ENCODE measurements around the gene SLC4A4. TPM values are rescaled to one million over a fixed set of nuclear protein-coding genes. Genes with fewer than 3 reads are reported as not detected.

The SLC4A4 gene
- total RNA-seq, result 1 to 10 TPM; 1.2 to 1.3 TPM

DNA sequence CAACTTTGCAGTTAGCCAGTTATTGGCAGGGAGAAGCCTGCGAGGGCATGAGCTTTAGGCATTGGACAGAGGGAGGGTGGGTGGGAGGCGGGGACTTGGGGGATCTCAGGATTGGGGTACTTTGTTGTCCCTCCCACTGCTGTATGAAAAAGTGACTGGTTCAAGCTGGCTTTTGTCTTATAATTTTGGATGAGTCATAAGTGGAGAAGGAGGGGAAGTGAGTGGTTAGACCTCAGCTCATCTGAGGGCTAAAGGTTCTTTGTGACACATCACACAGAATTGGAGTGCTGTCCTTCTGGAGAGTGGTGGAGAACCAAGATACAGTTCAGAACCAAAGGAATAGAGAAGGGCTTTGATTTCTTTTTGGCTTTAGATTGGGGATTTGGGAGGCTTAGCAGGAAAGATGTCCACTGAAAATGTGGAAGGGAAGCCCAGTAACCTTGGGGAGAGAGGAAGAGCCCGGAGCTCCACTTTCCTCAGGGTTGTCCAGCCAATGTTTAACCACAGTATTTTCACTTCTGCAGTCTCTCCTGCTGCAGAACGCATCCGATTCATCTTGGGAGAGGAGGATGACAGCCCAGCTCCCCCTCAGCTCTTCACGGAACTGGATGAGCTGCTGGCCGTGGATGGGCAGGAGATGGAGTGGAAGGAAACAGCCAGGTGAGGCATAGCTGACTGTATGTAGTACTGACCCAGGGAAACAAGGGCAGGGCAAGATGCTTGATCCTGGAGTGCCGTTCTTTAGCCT is at the start of gene SLC4A4:
TSS of gene SLC4A4 (plus strand) at position 175 of the 748 bp plus-strand sequence.
- ChIA-PET CTCF (no interaction called here), POLR2A (interaction anchor here (0.7 kb wide), 2 partner anchors 151 to 158 kb away, joined by 3 read pairs; no protein-coding TSS in a partner anchor)

DNA sequence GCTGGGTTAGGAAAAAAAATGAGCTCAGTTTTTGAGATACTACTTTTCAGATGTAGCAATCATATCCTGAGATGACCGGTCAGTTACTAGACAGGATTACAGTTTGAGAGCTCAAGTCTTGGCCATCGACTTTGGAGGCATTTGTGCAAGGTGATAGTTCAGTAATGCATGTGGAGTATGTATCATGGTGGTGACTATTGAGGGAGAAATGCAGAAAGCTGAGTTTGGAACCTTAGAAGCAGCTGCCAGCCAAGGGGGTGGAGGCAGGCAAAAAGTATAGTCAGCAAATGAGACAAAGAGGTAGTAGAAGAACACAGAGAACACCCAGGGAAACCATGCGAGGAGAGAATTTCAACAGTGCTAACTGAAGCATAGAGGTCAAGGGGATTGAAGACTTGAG is 48.7 kb upstream of the SLC4A4 start:
- CTCF ChIA-PET, result no interaction called here
- POLR2A ChIA-PET, result no interaction called here

DNA sequence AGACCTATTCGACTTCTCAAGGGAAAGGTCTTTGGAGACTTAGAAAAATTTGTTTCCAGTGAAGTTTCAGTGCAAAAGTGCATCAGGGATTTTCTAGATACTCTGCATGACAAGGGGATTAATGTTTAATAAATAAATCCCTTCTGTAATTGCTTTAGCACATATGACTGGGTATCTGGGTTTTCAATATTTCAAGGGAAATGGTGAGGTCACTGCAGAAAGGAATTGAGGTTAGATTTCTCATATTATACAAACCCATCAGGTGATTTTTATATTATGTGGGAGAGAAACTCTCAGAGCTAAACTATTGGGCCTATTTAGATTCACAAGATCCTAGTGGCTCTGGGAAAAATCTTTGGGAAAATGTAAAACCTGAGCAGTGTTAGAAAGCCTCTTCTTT is 48.3 kb upstream of the SLC4A4 start:
- ChIA-PET POLR2A (no interaction called here), CTCF (no interaction called here)

DNA sequence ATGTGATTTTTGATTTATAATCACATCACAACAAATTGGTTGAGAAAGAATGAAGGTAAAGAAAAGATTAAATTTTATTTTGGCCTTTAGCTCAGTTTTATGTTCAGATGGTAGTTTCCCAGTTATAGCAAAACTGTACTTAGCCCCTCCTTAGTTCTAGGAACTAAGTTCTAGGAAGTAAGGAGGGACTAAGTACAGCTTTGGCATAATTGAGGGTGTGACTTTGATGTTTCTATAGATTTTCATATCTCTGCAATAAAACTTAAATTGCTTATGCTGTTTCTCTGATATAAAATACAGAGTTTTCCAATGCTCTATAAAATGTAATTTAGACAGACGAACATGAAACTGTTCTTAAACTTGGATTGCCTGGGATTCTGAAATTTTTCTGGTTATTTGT is 46.6 kb upstream of the SLC4A4 start:
- CTCF ChIA-PET, result no interaction called here
- POLR2A ChIA-PET, result no interaction called here

DNA sequence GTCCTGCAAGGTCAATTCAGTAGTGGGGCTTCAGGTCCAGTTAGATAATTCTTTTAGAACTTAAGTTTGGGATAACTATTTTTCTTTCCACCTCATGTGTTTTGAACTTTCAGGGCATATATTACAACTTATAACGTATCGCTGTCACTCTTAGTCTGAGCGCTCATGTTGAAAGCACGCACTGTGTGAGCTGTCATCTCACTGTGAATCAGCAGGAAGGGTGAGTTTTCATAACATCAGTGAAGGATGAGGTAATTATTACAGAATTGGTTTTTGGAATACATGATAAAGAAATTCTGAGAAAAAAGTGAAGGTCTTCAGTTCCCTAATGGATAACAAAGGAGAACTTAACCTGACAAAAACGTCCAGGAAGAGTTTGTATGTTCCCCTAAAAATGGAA is 45.1 kb upstream of the SLC4A4 start:
- ChIA-PET POLR2A (no interaction called here), CTCF (no interaction called here)

DNA sequence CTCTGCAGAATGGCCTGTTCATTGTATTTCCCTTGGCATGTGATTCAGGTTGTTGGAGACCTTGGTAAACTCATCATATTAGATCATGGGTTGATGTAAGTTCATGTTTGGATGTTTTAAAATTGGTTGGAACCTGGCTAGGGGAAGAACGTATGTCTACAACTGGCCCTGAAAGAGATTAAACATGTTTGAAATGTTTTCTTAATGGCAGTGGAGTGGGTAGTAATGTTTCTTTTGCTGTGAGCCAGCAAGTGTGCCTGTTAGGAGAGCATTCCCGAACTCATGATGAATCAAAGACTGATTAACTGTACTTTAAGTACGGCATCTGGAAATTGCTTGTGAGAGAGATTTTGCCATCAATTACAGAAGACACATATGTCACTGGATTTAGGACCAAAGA is 44.5 kb upstream of the SLC4A4 start:
- CTCF ChIA-PET, result no interaction called here
- POLR2A ChIA-PET, result no interaction called here

DNA sequence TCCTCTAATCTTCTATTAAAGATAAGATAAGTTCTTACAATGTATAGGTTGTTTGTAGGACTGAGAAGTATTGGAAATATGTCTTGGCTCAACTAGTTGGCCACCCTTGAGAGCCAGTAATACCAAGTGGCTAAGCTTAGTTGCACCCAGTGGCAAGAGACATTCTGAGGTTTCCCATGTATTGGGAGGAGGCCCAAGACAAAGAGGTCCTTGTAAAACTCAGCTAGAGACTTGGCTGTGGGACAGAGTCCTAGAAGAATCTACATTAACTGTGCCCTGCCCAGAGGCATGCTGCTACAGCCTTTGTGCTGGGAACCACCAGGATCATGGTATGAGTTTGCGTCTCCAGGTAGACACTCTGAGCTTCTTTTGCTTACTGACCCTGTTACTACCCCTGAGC is 41.9 kb upstream of the SLC4A4 start:
- POLR2A ChIA-PET, result no interaction called here
- CTCF ChIA-PET, result no interaction called here

DNA sequence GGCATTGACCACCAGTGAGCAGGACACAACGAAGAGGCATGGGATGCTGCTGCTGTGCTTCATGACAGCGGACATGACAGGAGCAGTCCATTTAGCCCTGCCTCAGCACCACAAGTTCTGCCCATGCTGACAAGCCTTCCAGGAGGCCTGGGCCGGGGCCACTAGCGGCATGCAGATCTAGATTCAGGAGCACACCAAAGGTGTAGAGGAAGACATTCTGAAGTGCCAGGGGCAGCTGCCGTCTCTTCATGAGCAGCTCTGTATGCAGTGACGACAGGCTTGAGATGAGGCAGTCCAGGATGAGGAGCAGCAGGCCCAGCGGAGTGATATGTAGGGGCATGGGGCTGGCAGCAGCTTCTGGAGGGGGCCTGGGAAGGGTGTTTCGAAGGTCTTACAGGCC is 38.5 kb upstream of the SLC4A4 start:
- ChIA-PET CTCF (no interaction called here), POLR2A (no interaction called here)

DNA sequence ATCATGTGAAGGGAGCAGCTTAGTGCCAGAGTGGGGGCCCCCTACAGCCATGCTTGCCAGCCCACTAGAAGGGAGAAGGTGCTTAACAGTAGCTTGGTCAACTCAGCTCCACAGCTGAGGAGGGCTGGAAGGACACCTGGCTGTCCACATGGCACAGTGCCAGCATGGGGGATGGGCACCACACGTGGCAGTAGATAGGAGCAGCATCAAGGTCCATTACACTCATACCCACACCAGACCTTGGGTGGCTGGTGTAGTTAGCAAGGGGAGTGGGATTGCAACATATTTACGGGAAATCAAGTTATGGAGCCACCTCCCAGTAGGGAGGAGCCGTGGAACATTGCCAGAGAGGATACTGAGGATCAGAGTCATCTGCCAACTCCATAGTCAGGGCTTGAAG is 37.9 kb upstream of the SLC4A4 start:
- ChIA-PET CTCF (no interaction called here), POLR2A (no interaction called here)

DNA sequence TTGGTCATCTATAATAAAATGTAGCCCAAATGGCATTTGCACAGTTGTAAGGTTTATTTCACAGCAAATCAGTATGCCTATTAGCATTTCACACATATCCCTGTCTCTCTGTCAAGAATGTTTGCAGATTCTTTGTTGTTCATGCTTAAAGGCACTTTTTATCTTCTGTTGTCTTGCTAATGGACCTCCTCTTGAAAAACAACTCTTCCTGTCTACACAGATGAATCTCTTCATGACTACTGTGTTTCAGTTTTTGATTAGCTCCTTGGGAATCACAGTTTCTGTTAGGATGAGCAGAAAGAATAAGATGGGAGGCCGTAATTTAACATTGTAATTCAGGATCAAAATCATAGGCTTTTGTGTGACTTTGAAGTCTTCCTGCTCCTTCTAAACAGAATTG is 35.5 kb upstream of the SLC4A4 start:
- POLR2A ChIA-PET, result no interaction called here
- CTCF ChIA-PET, result no interaction called here

DNA sequence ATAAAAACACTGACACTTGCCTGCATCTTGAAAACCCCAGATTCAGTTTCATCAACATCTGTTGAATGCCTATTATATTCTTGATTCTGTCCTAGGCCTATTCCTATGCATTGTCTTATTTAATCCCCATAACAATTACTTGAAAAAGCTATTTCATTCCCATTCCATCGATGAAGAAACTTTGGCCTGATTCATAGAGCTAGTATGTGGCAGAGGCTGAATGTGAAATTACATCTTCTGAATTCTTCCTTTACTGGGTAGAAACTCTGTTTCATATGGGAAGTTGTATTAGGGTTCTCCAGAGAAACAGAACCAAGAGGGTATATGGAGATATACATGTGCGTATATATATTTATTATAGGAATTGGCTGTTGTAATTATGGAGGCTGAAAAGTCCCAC is 35.0 kb upstream of the SLC4A4 start:
- CTCF ChIA-PET, result no interaction called here
- POLR2A ChIA-PET, result no interaction called here

DNA sequence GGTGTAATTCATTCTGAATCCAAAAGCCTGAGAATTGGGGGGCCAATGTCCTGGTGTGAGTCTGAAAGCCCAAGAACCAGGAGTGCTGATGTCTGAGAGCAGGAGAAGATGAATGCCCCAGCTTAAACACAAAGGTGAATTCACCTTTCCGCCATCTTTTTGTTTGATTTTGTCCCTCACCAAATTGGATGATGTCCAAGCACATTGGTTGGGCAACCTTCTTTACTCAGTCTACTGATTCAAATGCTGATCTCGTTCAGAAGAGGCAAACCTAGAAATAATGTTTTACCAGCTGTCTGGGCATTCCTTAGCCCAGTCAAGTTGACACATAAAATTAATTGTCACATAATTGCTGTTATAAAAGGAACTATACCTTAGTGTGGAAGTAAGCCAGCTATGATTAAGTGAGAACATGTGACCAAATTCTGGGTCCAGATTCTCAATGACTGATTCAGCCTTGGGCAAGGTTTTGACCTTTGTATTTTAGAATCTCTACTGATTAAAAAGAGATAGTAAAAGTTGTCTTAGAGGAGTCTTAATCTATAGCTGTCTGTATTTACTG is 34.5 kb upstream of the SLC4A4 start:
- ChIA-PET CTCF (no interaction called here), POLR2A (no interaction called here)

DNA sequence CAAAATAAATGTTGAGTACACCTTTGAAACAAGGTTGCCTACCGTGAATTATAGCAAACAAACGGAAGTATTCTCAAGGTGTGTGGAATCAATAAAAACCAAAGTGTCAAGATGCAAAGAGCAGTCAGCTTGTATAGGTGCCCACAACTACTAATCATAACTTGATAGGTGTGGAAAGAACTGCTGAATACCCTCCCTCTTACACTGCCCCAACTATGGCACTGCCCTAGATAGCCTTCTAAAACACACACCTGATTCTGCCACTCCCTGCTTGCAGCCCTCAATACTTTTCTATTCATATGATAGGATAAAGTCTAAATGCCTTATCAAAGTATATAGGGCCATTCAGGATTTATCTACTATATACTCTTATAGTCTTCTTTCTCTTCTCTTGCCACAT is 31.1 kb upstream of the SLC4A4 start:
- CTCF ChIA-PET, result no interaction called here
- POLR2A ChIA-PET, result no interaction called here

DNA sequence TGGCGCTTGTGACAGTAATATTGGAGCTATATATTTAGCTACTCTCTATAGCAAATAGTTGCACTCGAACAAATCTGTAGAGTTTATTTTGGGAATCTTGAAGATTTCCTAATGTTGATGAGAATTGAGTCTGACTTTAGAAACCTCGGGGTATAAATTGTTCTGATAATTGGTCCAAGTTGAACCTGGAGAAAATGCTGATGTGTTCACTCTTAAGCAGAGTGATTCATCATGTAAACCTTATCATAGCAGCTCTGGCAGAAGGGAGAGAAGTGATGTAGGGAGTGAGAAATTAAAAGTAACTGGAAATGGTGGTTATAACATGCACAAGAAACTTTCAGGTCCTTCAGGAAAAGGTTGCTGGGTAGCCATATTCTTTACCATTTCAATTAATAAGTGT is 16.4 kb upstream of the SLC4A4 start:
- POLR2A ChIA-PET, result no interaction called here
- CTCF ChIA-PET, result interaction anchor here (1.0 kb wide), 1 partner anchor 18 kb away, joined by 3 read pairs; no protein-coding TSS in a partner anchor

DNA sequence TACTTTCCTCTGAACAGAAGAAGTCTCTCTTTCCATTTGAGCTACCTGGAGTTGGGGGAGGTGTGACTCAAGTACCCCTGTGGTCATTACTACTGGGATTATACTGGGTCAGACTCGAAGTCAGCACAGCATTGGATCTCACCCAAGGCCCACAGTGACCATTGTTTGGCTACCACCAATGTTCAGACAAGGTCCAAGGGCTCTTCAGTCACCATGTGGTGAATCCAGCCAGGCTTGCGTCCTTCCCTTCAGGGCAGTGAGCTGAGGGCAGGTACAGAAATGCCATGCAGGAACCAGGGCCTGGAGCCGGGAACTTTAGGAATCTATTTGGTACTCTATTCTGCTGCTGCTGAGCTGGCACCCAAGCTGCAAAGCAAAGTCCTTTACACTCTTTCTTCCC is 5.5 kb upstream of the SLC4A4 start:
- ChIA-PET POLR2A (no interaction called here), CTCF (no interaction called here)

DNA sequence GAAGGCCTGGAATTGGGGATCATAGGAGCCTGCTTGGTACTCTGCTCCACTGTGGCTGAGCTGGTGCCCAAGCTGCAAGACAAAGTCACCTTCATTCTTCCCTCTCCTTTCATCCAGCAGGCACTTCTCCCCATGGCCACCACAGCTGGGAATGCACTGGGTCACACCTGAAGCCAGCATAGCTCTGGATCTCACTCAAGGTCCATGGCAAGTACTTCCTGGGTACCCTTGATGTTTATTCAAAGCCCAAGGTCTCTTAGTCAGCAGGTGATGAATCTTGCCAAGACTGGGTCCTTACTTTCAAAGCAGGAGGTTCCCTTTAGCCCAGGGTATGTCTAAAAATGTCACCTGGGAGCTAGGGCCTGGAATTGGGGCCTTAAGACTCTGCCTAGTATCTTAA is 4.9 kb upstream of the SLC4A4 start:
- POLR2A ChIA-PET, result no interaction called here
- CTCF ChIA-PET, result no interaction called here

DNA sequence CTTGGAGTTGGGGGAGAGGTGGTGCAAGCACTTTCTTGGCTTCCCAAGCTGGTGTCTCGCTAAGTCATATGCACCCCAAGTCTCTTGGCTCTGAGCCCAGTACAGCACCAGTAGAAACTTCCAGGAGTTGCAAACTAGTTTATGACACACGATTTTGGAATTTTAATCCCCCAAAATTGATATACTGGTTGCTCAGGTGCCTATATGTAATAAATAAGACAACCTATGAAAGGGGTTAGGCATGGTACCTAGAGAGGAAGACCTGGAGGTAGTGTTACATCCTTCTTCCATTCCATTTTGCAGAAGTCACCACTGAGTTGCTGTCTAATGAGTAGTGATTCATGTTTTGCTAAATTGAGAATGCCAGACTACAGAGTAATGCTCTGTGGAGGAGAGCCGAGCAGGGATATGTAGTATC is 4.3 kb upstream of the SLC4A4 start:
- CTCF ChIA-PET, result no interaction called here
- POLR2A ChIA-PET, result no interaction called here

DNA sequence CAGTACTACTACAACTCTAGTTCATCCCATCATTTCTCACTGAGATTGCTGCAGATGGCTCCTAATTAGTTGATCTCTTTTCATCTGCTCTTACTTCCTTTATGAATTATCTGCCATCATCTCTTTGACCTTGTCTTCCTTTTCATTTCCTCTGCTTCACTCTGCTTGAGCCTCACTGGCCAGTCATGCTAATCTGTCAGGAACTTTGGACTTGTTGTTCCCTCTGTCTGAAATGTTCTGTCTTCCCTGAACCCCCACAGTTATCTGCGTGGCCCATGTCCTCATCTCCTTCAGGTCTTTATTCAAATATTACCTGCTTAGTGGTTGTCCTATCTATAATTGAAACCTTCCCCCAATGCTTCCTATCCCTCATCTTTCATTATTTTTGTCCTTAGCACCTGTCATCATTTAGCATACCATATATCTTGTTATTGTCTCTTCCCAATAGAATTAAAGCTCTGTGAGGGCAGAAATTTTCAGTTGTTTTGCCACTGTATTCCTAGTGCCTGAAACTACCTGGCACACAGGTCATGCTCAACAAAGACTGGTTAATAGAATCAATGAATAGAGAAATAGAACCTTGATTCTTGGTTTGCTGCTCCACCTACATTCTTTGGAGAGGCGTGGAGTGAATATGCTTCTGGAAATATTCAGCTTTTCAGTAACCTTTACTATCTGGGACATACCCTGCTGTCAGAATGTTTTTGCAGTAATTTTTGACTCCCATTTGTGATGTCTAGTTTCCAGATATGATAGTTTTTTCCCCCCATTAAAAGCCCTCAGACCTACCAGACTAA is 5.0 kb downstream of the SLC4A4 start:
- ChIA-PET CTCF (no interaction called here), POLR2A (no interaction called here)

DNA sequence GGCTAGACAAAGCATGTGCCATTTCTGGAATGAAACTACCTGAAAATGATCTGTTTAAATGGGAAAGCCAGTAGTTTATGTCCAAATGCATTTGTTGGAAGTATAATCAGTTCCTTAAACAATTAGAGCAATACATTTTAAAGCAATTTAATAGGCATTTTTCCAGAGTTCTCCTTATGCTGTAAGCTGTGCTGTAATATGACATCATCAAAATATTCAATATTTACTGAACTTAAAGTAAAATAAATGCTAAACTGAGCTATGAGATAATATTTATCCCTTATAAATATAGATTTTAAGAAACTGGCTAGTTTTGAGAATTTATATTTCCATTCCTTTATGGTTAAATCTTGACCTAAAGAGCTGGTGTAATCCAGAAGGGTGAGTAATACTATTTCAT is 7.9 kb downstream of the SLC4A4 start:
- ChIA-PET CTCF (no interaction called here), POLR2A (no interaction called here)

DNA sequence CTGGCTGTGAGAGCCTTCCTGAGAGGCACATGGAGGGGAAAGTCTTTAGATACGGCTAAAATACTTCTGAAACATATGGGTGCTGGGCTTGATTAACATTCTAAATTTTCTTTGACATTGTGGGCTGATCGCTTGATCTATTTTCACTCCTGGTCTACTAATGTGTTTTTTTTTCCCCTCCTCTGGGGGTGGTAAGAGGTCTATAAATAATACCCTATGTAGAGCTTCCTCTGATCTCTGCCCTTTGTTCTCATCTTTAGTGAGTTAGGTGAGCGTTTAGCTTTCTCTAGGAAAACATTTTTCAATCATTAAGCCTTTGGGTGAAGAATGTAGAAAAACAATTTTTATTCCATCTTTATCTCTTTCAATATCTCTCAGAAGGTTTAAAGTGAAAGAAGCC is 9.8 kb downstream of the SLC4A4 start:
- CTCF ChIA-PET, result no interaction called here
- POLR2A ChIA-PET, result no interaction called here

DNA sequence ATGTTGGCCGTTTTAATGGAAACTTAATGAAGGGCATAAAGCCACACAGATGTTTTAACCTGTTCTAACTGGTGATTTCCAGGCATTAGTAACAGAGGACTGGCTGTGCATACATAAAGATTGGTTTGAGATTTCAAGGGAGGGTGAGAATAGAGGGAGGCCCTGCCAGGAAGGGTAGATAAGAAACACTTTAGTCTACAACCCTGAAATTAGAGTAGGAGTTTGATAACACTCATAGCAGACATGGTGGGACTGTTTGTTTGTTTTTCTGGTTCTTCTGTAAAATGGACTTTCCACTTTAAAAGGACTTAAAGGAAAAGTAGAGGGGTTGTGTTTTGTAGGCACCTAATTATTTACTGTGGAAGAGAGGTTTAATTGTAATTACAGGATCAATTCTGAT is 16.2 kb downstream of the SLC4A4 start:
- ChIA-PET CTCF (no interaction called here), POLR2A (no interaction called here)

DNA sequence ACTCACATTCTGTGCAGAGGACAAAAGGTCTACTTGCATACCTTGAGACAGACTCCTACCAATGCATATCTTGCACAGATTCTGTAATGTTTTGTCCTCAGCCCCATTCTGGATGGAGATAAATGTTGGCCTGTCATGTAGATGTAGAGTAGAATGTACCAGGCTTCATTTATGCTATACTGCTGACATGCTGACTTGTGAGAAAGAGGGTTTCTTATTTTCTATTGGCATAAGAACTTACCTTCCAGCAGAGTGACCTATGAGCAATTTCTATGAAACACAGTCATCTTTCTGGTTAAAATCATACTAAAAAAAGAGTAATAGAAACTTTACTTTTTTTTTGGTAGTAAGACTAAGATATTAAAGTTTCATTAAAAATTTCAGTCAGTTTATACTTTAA is 17.2 kb downstream of the SLC4A4 start:
- CTCF ChIA-PET, result no interaction called here
- POLR2A ChIA-PET, result no interaction called here
